ENCODE results near the gene CD96.

CD96 gene

DNA sequence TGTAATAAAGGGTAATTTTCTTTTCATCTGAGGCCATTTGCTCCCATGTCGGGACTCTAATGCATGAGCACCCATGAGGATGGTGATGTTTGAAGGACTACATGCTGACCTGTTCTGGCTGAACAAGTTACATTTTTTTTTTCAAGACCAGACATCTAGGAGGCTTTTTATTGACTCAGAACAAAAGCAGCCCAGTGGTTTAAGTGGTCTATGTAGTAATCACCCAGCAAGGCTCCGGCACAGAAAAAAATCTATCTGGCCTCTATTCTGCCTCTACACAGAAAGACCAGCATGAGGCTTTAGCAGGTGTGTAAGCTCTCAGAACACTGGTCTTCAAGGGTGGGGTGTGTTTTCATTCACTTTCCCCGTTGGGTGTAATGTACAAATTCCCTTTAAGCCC, 148.2 kb downstream of the CD96 start:
- WGBS, 2 donors (ENCODE audit: extremely low coverage in 2 of 2, insufficient read length in 2 of 2, insufficient replicate concordance in 1 of 2) = no CpG with 5 or more reads among the region's 3 CpGs
- H3K4me3 ChIP-seq (ENCODE audit: low read length in 2 of 2) = no peak overlapping the region
- no peak overlapping the region for H2BK120ac ChIP-seq (ENCODE audit: low read depth, low read length)
- no peak overlapping the region for H2BK12ac ChIP-seq (ENCODE audit: low read length)
- no peak overlapping the region for H3K4me2 ChIP-seq (ENCODE audit: insufficient read depth, low read length, poor library complexity, severe bottlenecking)
- H3K4me1 ChIP-seq (ENCODE audit: control insufficient read depth in 2 of 2, insufficient read depth in 1 of 2, low read depth in 1 of 2, low read length in 2 of 2) = no peaks in the 10 kb centered on the region
- H4K8ac ChIP-seq (ENCODE audit: low read depth, low read length) = no peak overlapping the region
- no peaks in the 10 kb centered on the region for H3K27me3 ChIP-seq (ENCODE audit: control insufficient read depth in 3 of 3, insufficient read depth in 3 of 3, low read depth in 1 of 3, low read length in 3 of 3)
- H4K91ac ChIP-seq (ENCODE audit: low read depth, low read length, poor library complexity) = no peak overlapping the region
- H2AK5ac ChIP-seq (ENCODE audit: low read depth, low read length) = no peak overlapping the region
- H2AFZ ChIP-seq (ENCODE audit: low read length) = no peak overlapping the region
- no peak overlapping the region for H3K4ac ChIP-seq (ENCODE audit: low read length)
- H3K9me3 ChIP-seq (replicated peaks in 1 of 2; ENCODE audit: control insufficient read depth in 2 of 2, insufficient read depth in 1 of 2, low read depth in 1 of 2, low read length in 2 of 2) = no peaks in the 10 kb centered on the region
- H3K14ac ChIP-seq (ENCODE audit: low read length) = no peak overlapping the region
- H3K27ac ChIP-seq (replicated peaks; ENCODE audit: low read length) = no peak overlapping the region
- H3K9ac ChIP-seq (ENCODE audit: low read depth, low read length, poor library complexity) = no peak overlapping the region
- DNase-seq (ENCODE audit: low spot score) = no peak
- no peak overlapping the region for H3K23ac ChIP-seq (ENCODE audit: low read depth, low read length, poor library complexity)
- no peak overlapping the region for H2BK5ac ChIP-seq (ENCODE audit: low read length)
- H3K18ac ChIP-seq (ENCODE audit: low read length) = no peak overlapping the region
- no peaks in the 10 kb centered on the region for H3K36me3 ChIP-seq (replicated peaks in 1 of 2; ENCODE audit: control insufficient read depth in 2 of 2, insufficient read depth in 2 of 2, low read length in 2 of 2)
- H3K79me1 ChIP-seq (ENCODE audit: low read depth, low read length) = no peaks in the 10 kb centered on the region
- no peak overlapping the region for H2BK15ac ChIP-seq (ENCODE audit: low read length)

DNA sequence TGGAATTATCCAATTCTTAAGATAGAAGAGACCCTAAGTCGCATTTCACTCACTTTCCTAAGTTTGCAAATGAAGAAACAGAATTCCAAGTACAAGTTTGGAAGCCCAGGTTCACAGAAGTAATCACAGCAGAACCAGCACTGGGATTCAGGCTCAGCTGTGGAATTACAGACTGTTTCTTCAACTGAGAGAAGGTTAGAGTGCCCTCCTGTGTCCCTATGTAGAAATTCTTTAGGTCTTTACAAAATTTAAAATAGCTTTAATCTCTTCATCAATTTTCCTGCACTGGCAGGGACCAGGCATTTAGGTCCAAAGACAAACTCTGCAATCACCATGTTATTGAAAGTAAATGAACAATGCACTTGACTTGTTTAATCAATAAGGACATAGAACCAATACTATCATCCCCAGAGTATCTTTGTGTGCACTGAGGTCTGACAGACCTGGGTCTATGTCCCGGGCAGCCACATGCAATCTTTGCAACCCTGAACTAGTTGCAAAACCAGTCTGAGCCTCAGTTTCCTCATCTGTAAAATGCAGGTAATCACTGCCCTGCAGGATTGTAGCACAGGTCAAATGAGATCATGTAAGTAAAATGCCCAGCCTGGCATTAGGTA, 149.4 kb downstream of the CD96 start:
- Histone ChIP-seq H2AK5ac (ENCODE audit: low read depth, low read length) (no peak overlapping the region), H3K9me3 (replicated peaks in 1 of 2; ENCODE audit: control insufficient read depth in 2 of 2, insufficient read depth in 1 of 2, low read depth in 1 of 2, low read length in 2 of 2) (no peaks in the 10 kb centered on the region), H2BK120ac (ENCODE audit: low read depth, low read length) (no peak overlapping the region), H3K27me3 (ENCODE audit: control insufficient read depth in 3 of 3, insufficient read depth in 3 of 3, low read depth in 1 of 3, low read length in 3 of 3) (no peaks in the 10 kb centered on the region), H3K4me1 (ENCODE audit: control insufficient read depth in 2 of 2, insufficient read depth in 1 of 2, low read depth in 1 of 2, low read length in 2 of 2) (no peaks in the 10 kb centered on the region), H3K27ac (replicated peaks; ENCODE audit: low read length) (no peak overlapping the region), H3K36me3 (replicated peaks in 1 of 2; ENCODE audit: control insufficient read depth in 2 of 2, insufficient read depth in 2 of 2, low read length in 2 of 2) (no peaks in the 10 kb centered on the region), H3K4me3 (ENCODE audit: low read length in 2 of 2) (no peak overlapping the region), H3K14ac (ENCODE audit: low read length) (no peak overlapping the region), H4K8ac (ENCODE audit: low read depth, low read length) (no peak overlapping the region), H3K9ac (ENCODE audit: low read depth, low read length, poor library complexity) (no peak overlapping the region), H3K79me1 (ENCODE audit: low read depth, low read length) (no peaks in the 10 kb centered on the region), H4K91ac (ENCODE audit: low read depth, low read length, poor library complexity) (no peak overlapping the region), H3K18ac (ENCODE audit: low read length) (no peak overlapping the region), H2AFZ (ENCODE audit: low read length) (no peak overlapping the region), H2BK15ac (ENCODE audit: low read length) (no peak overlapping the region), H2BK12ac (ENCODE audit: low read length) (no peak overlapping the region), H3K23ac (ENCODE audit: low read depth, low read length, poor library complexity) (no peak overlapping the region), H2BK5ac (ENCODE audit: low read length) (no peak overlapping the region), H3K4me2 (ENCODE audit: insufficient read depth, low read length, poor library complexity, severe bottlenecking) (no peak overlapping the region), H3K4ac (ENCODE audit: low read length) (no peak overlapping the region)
- WGBS, 2 donors (ENCODE audit: extremely low coverage in 2 of 2, insufficient read length in 2 of 2, insufficient replicate concordance in 1 of 2) = no CpG with 5 or more reads among the region's 2 CpGs
- DNase-seq (ENCODE audit: low spot score) = no peak

DNA sequence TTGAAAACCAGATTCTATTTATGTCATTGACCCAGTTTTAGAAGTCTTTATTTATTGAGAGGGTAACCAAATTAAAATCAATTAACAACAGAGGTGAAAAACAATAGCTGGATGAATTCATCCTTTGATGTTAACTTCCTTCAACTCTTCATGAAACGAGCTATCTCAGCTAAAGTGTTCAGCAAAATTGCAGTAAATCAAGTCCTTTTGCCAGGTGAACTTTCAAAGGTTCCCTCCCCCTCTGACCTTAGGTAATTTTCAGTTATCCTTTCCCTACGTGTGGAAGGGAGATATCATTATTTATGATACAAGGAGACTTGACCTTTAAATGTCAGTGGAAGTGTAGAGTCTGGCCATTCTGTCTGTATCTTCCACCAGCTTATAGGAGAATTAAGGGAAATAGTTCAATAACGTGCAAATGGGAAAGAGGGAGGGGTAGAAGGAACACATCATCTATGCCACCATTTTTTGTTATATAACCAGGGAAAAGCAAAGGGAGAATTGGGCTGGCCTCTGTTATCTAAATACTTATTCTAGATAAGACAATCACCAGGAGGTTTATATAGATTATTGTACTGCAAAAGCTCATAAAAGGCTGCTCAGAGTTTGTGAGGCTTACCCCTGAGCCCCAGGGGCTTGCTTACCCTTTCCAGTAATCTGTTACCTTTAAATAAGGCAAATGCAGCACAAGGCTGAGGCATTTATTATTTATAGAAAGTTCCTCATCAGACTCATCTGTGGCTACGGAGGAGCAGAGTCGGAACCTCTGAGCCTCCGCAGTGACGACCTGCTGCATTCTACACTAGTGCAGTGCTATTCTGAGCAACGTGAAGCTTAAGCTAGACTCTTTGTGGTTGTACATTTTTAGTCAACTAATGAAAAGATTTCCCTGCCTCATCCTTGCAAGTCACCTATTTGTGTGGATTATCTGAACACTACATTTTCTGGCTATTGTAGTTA, 150.9 kb downstream of the CD96 start:
- no peak overlapping the region for H2BK15ac ChIP-seq (ENCODE audit: low read length)
- DNase-seq (ENCODE audit: low spot score) = no peak
- no peak overlapping the region for H3K4me2 ChIP-seq (ENCODE audit: insufficient read depth, low read length, poor library complexity, severe bottlenecking)
- H3K23ac ChIP-seq (ENCODE audit: low read depth, low read length, poor library complexity) = no peak overlapping the region
- WGBS, 2 donors (ENCODE audit: extremely low coverage in 2 of 2, insufficient read length in 2 of 2, insufficient replicate concordance in 1 of 2) = no CpG with 5 or more reads among the region's 8 CpGs
- no peak overlapping the region for H2AFZ ChIP-seq (ENCODE audit: low read length)
- H4K91ac ChIP-seq (ENCODE audit: low read depth, low read length, poor library complexity) = no peak overlapping the region
- H3K4ac ChIP-seq (ENCODE audit: low read length) = no peak overlapping the region
- no peaks in the 10 kb centered on the region for H3K4me1 ChIP-seq (ENCODE audit: control insufficient read depth in 2 of 2, insufficient read depth in 1 of 2, low read depth in 1 of 2, low read length in 2 of 2)
- no peak overlapping the region for H3K18ac ChIP-seq (ENCODE audit: low read length)
- no peaks in the 10 kb centered on the region for H3K36me3 ChIP-seq (replicated peaks in 1 of 2; ENCODE audit: control insufficient read depth in 2 of 2, insufficient read depth in 2 of 2, low read length in 2 of 2)
- H3K9ac ChIP-seq (ENCODE audit: low read depth, low read length, poor library complexity) = no peak overlapping the region
- no peak overlapping the region for H3K4me3 ChIP-seq (ENCODE audit: low read length in 2 of 2)
- H3K9me3 ChIP-seq (replicated peaks in 1 of 2; ENCODE audit: control insufficient read depth in 2 of 2, insufficient read depth in 1 of 2, low read depth in 1 of 2, low read length in 2 of 2) = no peaks in the 10 kb centered on the region
- H2BK5ac ChIP-seq (ENCODE audit: low read length) = no peak overlapping the region
- H3K27ac ChIP-seq (replicated peaks; ENCODE audit: low read length) = no peak overlapping the region
- no peaks in the 10 kb centered on the region for H3K79me1 ChIP-seq (ENCODE audit: low read depth, low read length)
- H4K8ac ChIP-seq (ENCODE audit: low read depth, low read length) = no peak overlapping the region
- H2AK5ac ChIP-seq (ENCODE audit: low read depth, low read length) = no peak overlapping the region
- H3K14ac ChIP-seq (ENCODE audit: low read length) = no peak overlapping the region
- no peaks in the 10 kb centered on the region for H3K27me3 ChIP-seq (ENCODE audit: control insufficient read depth in 3 of 3, insufficient read depth in 3 of 3, low read depth in 1 of 3, low read length in 3 of 3)
- no peak overlapping the region for H2BK12ac ChIP-seq (ENCODE audit: low read length)
- H2BK120ac ChIP-seq (ENCODE audit: low read depth, low read length) = no peak overlapping the region

DNA sequence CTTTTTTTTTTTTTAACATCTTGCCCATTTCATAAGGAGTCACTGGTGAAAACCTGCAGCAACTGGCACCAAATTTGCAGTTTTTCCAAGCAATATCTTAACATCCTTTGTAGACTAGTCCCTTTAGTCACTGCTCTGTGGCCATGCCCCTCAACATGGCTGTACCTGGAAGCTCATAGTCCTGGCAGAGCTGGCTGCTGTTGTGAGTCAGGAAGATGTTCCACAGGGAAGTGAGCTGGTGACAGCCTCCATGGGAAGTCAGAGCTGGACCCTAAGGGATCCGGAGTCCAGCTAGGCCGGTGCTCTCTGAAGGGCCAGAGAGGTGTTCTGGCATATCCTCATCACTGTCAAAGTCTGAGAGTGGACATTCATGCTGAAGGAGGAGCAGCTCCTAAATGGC, 152.5 kb downstream of the CD96 start:
- no peak overlapping the region for H3K9ac ChIP-seq (ENCODE audit: low read depth, low read length, poor library complexity)
- H3K27me3 ChIP-seq (ENCODE audit: control insufficient read depth in 3 of 3, insufficient read depth in 3 of 3, low read depth in 1 of 3, low read length in 3 of 3) = no peaks in the 10 kb centered on the region
- no peak overlapping the region for H3K27ac ChIP-seq (replicated peaks; ENCODE audit: low read length)
- no peak overlapping the region for H4K91ac ChIP-seq (ENCODE audit: low read depth, low read length, poor library complexity)
- H2BK5ac ChIP-seq (ENCODE audit: low read length) = no peak overlapping the region
- no peaks in the 10 kb centered on the region for H3K36me3 ChIP-seq (replicated peaks in 1 of 2; ENCODE audit: control insufficient read depth in 2 of 2, insufficient read depth in 2 of 2, low read length in 2 of 2)
- no peak overlapping the region for H3K23ac ChIP-seq (ENCODE audit: low read depth, low read length, poor library complexity)
- no CpG with 5 or more reads among the region's 2 CpGs for WGBS, 2 donors (ENCODE audit: extremely low coverage in 2 of 2, insufficient read length in 2 of 2, insufficient replicate concordance in 1 of 2)
- H2AFZ ChIP-seq (ENCODE audit: low read length) = no peak overlapping the region
- H3K18ac ChIP-seq (ENCODE audit: low read length) = no peak overlapping the region
- no peak overlapping the region for H2BK12ac ChIP-seq (ENCODE audit: low read length)
- no peak overlapping the region for H4K8ac ChIP-seq (ENCODE audit: low read depth, low read length)
- DNase-seq (ENCODE audit: low spot score) = no peak
- no peak overlapping the region for H2BK120ac ChIP-seq (ENCODE audit: low read depth, low read length)
- no peaks in the 10 kb centered on the region for H3K79me1 ChIP-seq (ENCODE audit: low read depth, low read length)
- H3K14ac ChIP-seq (ENCODE audit: low read length) = no peak overlapping the region
- no peak overlapping the region for H3K4ac ChIP-seq (ENCODE audit: low read length)
- no peaks in the 10 kb centered on the region for H3K4me1 ChIP-seq (ENCODE audit: control insufficient read depth in 2 of 2, insufficient read depth in 1 of 2, low read depth in 1 of 2, low read length in 2 of 2)
- no peak overlapping the region for H3K4me2 ChIP-seq (ENCODE audit: insufficient read depth, low read length, poor library complexity, severe bottlenecking)
- no peak overlapping the region for H3K4me3 ChIP-seq (ENCODE audit: low read length in 2 of 2)
- no peak overlapping the region for H2BK15ac ChIP-seq (ENCODE audit: low read length)
- no peak overlapping the region for H2AK5ac ChIP-seq (ENCODE audit: low read depth, low read length)
- H3K9me3 ChIP-seq (replicated peaks in 1 of 2; ENCODE audit: control insufficient read depth in 2 of 2, insufficient read depth in 1 of 2, low read depth in 1 of 2, low read length in 2 of 2) = no peaks in the 10 kb centered on the region
